Activated CD4-positive, alpha-beta T cell treated with anti-CD3 and anti-CD28 coated beads, Interleukin-2, Interleukin-6, amounts not matched to agents 100 ng/mL and 50 ng/mL, durations not matched to agents 16 hours and 8 hours (primary cell): ENCODE results near the gene STAU1.
"Not testable (repeated sequence)": the region's sequence is repeated elsewhere in the genome, so short reads cannot be mapped to it uniquely, and the experiment has no call there.

Source experiments
- DNase-seq: peaks from one replicate; pipeline ENCODE4 v3.0.0-alpha.2; 2020

STAU1 gene

DNA sequence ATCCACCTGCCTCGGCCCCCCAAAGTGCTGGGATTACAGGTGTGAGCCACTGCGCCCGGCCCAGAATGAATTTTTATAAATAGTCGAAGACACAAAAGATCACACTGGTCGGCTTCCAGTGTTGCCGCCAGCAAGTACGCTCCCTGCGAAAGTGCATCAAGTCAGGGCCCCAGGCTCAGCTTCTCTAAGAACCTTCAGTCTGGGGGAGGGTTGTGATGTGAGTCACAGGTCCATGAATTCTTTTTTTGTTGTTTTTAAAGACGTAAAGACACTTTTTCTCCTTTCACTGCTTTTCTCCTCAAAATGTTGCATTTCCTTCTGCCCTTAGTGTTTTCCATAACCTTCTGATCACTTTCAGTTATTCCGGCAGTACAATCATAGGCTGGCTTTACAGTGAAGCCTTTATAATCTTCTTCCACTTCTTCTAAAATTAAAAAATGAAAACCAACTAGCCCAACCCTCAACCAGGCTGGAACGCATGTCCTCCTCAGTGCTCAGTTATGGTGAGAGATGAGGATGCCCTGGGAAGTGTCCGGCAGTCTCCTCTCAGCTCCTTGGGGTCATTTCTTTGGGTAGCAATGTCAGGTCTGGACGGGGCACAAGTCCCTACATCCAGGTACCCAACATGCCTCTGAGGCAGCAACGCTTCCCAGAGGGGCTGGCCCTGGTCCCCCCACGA lies 75.4 kb downstream of the STAU1 start:
- DNase-seq, result no peak

DNA sequence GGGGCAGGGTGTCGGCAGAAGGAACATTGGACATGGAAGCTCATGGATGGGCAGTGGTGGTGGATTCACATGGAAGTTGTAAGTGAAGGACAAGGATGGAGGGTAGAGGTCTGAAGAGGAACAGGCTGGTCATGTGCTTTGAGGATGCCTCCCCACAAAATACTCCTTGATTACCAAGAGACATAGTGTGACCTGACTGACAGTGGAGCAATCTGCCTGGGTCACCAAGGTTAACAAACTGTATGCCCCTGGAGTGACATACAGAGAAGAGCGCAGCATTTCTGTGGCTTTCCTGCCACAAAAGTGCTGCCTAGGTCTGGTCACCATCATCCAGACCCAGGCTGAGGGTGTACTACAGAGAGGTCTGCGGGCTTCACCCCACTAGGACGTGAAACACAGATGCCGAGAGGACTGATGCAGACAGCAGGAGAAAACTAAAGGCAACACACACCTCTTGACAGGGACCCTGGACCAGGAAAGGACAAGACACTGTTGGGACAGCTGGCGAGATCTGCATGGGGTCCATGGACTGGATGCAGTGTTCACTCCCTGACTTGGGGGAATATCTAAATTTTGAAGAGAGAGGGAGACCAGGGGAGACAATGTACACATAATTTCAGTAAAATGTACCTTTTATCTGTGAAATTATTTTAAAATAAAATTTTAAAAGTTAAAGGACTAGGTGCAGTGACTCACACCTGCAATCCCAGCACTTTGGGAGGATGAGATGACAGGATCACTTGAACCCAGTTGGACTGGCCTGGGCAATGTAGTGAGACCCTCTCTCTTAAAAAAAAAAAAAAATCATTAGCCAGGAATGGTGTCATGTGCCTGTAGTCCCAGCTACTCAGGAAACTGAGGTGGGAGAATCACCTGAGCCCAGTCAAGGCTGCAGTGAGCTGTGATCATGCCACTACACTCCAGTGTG lies 77.1 kb downstream of the STAU1 start:
- no peak for DNase-seq

DNA sequence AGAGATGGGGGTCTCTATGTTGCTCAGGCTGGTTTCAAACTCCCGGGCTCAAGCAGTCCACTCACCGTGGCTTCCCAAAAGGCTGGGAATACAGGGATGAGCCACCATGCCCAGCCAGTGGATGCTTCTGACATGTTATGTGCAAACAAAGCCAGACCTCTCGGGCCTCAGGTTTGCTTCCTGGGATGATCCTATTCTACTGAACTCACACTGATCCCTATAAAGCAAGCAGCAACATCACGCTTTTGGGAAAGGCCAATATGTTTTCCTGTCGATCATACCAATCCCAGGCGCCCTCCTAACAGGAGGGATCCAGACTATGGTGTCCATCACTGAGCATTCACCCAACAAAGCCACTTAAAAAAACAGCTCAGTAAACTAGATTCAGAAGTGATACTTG lies 81.8 kb downstream of the STAU1 start:
- DNase-seq, result no peak

DNA sequence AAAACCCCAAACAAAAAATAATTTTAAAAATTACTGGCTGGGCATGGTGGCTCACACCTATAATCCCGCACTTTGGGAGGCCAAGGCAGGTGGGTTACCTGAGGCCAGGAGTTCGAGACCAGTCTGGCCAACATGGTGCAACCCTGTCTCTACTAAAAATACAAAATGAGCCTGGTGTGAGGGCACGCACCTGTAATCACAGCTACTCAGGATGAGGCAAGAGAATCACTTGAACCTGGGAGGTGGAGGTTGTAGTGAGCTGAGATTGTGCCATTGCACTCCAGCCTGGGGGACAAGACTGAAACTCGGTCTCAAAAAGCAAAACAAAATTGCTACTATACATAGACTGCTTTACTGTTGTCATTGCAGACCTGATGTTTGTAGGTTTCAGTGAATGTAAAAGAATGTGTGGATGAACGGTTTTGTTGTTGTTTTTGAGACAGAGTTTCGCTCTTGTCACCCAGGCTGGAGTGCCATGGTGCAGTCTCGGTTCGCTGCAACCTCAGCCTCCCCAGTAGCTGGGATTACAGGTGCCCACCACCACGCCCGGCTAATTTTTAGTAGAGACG lies 83.1 kb downstream of the STAU1 start:
- DNase-seq, result not testable (repeated sequence)

DNA sequence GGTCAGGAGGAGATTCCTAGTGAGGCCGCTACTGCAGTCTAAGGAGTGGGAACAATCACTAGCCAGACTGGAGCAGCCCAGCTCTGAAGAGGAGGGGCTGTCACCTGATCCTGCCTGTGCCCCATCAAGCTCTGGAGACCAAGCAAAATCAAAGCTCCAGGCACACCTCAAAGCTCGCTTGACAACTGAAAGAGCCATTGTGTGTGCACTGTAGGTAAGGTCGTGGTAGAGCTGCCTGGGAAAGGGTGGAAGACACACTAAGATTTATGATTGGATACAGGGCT lies 83.8 kb downstream of the STAU1 start:
- DNase-seq, result no peak

DNA sequence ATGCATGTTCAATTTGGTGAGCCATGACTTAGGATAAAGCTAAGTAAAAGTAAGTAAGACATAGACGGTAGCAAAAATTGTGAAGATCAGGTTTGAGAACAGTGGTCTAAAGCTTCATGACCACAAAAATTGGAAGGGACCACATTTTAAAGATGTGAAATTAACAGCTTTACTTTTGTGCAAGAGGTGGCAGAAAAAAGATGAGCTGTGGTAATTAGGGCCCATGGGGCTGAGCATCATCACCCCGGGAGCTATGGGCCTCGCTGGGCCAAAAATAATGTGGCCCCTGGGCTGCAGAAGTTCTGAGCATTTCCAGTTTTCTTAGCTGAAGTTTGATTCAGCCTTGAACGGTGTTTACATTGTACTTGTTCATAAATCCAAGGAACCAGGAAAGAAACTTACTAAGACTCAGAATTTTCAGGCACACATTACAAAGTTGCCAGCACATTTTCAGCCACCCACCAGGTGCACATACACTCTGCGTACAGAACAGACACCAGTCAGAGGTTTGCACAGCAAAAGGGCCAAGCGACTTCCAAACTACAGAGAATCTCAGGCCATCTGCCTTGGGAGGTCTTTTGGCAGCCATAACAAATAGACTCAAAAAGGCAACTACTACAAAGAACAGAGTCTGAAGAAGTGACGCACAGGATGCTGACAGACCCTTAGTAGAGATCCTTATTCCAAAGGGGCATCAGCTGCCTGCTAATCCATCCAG lies 84.3 kb downstream of the STAU1 start:
- no peak for DNase-seq

DNA sequence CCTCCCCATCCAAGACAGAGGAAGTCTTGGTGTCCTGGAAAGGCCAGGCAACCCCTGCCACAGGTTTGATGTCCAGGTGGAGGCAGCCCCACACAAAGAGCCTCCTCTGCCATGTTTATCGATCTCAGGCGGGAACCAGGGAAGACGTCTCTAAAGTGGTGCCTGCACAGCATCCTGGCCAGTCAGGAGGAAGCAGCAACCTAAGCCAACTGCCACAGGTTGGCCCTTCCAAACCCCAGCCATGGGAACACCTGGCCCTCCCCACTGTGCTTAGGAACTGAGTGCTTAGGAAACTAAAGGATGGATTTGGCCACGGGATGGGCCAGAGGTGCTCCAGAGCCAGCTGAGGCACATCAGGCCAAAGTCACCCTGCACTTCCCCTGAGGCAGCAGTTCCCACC lies 85.1 kb downstream of the STAU1 start:
- no peak for DNase-seq

DNA sequence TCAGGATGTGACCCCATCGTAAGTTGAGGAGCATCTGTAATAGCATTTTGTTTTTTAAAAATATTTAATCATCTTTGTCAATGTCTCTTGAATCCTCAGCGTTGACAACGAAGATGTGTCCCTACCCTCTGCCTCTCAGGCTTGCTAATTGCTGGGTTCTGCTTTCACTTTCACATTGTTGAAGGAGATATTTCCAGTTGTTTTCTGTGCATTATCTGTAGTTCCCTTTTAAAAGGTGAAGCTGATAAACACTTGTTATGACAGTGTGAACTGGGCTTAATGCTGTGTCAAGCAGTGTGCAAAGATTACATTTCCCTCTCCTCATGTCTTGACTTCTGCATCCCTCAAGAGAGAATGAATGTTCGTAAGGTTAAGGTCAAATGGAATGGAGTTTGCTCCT lies 87.2 kb downstream of the STAU1 start:
- no peak for DNase-seq

DNA sequence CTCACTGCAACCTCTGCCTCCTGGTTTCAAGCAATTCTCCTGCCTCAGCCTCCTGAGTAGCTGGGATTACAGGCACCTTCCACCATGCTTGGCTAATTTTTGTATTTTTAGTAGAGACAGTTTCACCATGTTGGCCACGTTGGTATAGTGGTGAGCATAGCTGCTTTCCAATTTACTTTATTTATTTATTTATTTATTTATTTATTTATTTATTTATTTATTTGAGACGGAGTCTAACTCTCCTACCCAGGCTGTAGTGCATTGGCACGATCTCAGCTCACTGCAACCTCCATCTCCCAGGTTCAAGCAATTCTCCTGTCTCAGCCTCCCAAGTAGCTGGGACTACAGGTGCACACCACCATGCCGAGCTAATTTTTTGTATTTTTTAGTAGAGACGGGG lies 87.8 kb downstream of the STAU1 start:
- not testable (repeated sequence) for DNase-seq

DNA sequence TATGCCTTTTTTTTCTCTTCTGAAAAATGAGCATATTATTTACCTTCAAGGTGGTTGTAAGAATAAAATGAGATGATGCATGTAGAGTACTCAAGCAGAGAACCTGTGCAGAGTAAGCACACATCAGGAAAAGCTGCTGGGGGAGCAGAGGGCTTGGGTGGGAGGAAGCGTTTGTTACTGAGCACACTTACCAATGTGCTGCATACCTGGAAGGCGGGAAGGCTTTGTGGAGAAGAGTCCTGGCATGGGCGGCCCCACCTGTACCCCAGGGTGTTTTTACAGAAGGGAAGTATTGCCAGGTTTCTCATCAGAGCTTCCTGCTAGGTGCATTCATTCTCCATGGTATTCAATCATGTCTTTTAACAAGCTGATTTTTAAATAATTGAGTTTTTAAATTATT lies 89.1 kb downstream of the STAU1 start:
- DNase-seq, result no peak

DNA sequence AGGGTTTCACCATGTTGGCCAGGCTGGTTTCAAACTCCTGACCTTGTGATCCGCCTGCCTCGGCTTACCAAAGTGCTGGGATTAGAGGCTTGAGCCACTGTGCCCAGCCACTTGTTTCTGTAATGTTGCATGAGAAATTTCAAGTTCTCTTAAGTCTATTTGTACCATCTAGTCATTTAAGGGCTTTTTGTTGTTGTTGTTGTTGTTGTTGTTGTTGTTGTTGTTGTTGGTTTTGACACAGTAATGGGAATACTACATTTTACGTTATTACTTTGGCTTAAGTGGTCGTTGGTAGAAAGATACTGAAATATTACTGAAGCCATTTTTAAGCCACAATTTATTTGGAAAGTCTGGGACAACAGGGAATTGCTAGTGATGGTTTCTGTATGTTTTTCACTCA lies 90.0 kb downstream of the STAU1 start:
- no peak for DNase-seq

DNA sequence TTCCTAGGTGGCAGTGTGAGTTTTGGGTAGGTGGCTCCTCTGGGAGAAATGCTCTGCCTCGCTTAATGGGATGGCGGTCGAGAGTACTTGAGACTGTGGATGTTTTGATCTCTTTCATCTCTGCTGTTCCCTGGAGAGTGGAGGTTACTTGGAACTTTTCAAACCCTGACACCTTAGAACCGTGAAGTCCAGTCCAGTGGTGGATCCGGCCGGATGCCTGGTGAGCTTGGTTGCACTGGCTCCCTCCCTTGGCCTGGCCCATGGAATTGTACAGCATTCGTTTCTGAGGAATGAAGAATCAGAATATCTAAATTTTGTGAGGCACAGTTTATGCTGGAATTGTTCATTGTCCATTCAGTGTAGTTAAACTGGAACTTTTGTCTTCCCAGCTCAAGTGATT lies 91.0 kb downstream of the STAU1 start:
- no peak for DNase-seq

DNA sequence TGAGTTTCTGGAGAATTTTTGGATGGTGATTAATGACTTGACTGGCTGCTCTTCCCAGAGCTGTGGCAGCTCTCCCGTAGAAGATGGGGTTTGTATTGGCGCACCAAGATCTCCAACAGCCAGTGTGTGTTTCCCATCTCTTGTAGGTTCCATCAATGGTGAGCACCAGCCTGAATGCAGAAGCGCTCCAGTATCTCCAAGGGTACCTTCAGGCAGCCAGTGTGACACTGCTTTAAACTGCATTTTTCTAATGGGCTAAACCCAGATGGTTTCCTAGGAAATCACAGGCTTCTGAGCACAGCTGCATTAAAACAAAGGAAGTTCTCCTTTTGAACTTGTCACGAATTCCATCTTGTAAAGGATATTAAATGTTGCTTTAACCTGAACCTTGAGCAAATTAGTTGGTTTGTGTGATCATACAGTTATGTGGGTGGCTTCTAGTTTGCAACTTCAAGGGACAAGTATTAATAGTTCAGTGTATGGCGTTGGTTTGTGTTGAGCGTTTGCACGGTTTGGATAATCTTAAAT lies 91.9 kb downstream of the STAU1 start:
- DNase-seq, result no peak

DNA sequence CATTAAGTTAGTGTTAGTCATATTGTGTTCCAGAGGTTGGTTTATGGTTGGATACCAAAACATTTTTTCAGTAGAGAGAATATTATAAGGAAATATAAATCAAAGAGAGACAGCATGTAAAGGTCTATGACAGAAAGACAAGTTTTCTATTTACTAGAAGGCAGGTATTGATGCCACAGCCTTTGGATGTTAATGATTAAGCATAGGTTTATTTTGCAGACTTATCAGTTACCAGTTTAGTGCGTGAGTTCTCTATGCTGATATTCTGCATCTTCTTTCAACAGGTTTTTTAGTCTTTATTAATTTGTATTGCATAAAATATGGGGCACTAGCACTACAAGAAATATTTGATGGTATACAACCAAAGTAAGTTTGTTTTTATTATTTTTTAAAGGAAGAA lies 96.4 kb downstream of the STAU1 start:
- no peak for DNase-seq

DNA sequence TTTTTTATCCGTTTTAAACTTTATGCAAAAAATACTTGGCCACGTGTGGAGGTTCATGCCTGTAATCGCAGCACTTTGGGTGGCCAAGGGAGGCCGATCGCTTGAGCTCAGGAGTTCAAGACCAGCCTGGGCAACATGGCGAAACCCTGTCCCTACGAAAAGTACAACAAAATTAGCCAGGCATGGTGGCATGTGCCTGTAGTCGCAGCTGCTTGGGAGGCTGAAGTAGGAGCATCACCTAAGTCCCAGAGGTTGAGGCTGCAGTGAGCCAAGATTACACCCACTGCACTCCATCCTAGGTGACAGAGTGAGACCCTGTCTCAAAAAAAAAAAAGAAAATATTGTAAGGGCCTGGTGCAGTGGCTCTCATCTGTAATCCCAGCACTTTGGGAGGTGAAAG lies 97.0 kb downstream of the STAU1 start:
- no peak for DNase-seq

DNA sequence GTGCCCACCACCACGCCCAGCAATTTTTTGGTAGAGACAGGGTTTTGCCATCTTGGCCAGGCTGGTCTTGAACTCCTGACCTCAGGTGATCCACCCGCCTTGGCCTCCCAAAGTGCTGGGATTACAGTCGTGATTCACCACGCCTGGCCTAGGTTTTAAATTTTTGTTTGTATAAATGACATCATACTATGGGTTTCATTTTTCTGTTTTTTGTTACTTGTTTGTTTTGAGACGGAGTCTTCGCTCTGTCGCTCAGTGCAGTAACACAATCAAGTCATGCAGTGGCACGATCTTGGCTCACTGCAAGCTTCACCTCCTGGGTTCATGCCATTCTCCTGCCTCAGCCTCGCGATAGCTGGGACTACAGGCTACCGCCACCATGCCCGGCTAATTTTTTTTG lies 105.8 kb downstream of the STAU1 start:
- DNase-seq, result not testable (repeated sequence)

DNA sequence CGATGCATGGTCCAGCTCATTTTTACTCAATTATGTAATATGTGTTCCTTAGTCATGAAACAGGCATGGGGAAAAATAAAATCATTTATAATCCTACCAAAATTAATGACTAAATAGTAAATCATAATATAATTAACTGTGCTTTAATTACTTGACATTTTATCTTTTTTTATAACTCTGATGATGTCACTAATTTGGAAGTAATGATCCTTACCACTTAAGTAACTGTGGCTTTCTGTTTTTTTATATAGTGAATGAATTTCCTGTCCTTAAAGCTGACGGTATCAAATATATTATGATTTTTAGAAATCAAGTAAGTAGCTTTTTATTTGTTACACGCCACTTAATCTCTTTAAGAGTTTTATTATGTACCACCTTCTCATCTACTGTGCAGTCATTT lies 109.8 kb downstream of the STAU1 start:
- no peak for DNase-seq

DNA sequence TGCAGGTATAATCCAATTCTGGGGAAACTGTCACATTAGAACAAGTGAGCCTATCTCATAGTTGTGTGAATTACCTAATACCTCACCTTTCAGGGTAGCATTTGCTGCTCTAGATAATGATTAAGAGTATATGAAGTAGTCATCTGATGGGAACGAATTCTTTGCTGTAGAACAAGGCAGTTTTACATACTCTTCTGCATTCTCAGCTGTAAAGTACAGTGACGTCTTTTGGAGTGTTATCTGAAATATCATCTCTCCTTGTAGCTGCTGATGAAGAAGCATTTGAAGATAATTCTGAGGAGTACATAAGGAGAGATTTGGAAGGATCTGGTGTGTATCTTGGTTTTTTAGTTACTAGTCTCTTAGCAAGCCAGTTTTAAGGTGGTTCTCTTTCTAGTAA lies 113.6 kb downstream of the STAU1 start:
- no peak for DNase-seq
